HPDE6-E6E7 (cell line): Measurements from ENCODE around the gene GON7.
"Not testable (repeated sequence)": the region's sequence is repeated elsewhere in the genome, so short reads cannot be mapped to it uniquely, and the experiment has no call there.

Experiments
- DNase-seq: peaks from one replicate; pipeline ENCODE4 v3.0.0; 2011; ENCODE audit warnings: missing footprints; ENCODE audit errors: extremely low spot score

GON7 gene

DNA sequence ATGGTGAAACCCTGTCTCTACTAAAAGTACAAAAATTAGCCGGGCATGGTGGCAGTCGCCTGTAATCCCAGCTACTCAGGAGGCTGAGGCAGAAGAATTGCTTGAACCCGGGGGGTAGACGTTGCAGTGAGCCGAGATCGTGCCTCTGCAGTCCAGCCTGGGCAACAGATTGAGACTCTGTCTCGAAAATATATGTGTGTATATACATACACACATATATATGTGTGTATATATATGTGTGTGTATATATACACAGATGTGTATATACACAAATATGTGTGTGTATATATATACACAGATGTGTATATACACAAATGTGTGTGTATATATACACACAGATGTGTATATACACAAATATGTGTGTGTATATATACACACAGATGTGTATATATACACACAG lies 48.5 kb downstream of the GON7 start:
- not testable (repeated sequence) for DNase-seq

DNA sequence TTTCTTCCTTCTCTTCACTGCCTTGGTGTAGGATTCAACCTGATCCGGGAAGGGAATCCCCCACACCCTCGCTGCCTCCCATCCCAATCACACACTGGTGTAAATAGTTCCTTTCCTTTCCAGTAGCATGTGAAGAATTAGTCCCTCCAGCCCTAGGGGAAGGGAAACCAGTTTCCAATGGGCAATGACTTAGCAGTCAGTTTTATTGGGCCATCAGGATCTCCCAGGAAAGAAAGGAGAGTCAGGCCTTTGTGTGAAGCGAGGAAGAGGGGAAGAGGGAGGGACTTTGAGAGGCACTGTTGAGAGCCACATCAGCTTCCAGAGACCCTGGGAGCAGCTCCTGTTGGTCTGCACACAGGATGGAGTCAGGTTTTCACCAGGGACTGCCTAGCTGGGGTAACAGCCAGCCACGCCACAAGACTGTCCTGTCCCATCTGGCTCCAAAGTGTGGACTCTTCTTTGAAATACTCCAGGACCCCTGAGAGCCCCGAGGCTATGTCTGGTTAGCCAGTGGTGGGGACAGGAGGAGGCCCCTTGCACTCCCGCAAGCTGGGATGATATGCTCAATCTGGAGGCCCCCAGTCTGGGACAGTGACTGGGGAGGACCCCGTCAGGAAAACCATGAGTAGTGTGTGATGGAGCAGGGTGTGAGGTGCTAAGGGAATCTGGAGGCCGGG lies 50.0 kb downstream of the GON7 start:
- no peak for DNase-seq

DNA sequence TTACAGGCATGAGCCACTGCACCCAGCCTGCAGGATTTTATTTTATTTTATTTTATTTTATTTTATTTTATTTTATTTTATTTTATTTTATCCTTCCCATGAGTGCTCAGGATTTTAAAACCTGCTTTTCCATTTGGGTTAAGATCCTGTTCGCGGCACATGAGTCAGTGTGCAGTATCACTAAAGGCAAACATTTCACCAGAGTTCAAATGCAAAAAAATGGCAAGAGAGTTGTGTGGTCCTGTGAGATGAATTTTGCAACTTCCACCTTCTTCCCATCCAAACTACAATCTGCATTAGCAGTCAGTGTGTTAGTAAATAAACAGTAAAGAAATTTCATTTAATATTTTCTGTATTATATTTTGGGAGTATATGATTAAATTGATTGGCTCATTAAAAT lies 51.2 kb downstream of the GON7 start:
- no peak for DNase-seq

DNA sequence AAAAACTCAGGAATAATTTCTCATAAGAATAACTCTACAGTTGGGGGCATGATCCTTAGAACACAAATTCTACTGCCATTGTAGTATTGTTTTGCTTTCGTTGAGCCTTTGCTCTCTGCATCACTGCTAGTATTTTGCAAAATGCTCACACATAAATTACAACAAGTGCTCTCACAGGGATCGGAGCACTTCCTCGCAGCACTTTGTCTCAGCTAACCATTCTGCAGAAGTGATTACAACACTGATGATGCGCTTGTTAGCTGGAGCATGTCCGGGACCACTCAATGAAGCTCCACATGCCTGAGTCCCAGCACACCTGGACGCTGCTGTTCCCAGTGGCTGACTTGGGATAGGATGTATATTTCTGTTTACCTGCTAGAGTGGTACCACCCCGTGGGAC lies 53.7 kb downstream of the GON7 start:
- no peak for DNase-seq
